HG02571 (cell line): ENCODE measurements around the gene ATP8A2.

Experiments
- ATAC-seq: cut with Tn5 transposase; IDR thresholded peaks from one replicate; pipeline ENCODE4 v1.9.1; 2021; ENCODE audit warnings: mild to moderate bottlenecking, moderate library complexity; ENCODE audit not compliant: unreplicated experiment

The ATP8A2 gene

DNA sequence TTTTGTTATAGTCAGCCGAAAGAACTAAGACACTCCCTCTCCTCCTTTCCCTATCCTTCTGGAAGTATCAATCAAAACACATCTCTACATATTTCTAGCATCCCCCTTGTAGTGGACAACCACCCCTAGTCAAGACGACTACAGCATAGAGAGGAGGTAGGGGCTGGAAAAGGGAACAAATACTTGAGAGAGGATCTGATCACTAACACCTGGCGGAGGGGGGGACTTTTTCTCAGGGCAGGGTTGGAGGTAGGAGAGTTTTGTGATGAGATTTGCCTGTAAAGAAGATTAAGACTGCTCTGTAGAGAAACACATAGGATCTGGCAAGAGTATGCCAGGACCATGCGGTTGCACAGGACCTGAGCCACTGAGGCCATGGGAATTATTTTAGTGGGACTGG lies 471.9 kb downstream of the ATP8A2 start:
- ATAC-seq = no peak

DNA sequence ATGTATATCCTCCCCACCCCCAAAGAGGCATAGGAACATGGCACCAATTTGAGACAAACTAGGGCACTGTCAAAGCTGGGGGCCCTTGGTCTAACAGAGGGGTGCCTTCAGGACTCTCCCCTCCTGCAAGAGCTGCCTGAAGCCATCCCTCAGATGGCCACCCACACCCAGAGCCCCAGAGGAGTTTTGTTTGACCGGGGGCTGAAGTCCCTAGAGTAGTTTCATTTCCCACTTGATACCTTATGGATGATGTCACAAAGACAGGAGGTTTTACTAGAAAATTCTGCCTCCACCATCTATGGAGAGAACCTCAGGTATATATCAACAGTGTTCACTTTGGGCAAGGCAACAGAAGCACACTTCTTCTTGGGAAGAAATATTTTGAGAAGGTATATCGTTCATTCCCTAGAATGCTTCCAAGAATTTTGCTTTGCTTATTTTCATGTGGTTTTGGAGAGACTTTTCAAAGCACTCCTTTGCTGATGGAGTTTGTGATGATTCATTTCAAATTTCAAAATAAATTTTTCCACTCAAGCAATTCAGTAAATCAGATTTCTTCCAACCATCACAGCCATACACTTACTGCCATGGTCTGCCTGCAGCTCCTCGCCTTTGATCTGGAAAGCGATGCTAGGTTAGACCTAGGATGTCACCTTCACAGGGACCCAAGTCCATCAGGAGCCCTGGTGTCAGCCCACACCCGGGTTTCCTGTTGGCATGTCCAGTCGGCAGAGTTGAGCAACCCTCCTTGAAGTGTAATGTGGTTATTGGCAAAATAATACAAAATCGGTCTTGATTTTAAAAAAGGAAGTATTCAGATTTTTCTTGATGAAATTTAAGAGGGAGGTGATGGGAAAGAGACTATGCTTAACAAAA lies 473.0 kb downstream of the ATP8A2 start:
- no peak for ATAC-seq

DNA sequence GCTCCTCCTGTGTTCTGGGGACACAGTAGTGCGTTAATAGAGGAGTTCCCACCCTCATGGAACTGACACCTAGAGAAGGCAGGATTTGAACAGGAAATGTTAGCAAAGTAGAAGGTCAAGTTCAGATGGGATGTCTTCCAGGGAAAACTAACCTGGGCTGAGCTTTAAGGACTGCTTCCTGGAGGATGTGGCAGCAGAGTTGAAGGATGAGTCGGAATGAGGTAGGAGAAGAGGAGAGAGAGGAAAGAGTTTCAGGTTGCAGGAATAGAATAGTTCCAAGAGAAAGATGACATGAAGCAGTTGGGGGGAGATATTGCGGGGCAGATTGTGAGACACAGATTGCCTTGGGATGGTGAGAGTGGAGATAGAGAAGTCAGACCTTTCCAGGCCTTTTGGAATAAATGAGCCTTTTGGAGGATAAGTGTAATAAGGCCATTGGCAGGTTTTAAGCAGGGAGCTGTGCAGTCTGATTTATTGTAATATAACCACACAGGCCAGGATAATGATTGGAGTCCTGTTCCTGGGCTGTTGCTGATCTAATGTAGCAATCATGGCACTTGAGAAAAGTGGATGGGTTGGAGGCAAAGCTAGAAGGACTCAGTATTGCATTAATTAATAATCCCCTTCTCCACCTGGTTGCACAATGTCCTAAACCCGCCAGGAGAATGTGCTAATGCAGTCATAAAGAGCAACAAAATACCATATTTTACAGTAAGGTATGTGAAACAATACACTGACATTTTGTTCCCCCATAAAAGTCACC lies 474.6 kb downstream of the ATP8A2 start:
- no peak for ATAC-seq

DNA sequence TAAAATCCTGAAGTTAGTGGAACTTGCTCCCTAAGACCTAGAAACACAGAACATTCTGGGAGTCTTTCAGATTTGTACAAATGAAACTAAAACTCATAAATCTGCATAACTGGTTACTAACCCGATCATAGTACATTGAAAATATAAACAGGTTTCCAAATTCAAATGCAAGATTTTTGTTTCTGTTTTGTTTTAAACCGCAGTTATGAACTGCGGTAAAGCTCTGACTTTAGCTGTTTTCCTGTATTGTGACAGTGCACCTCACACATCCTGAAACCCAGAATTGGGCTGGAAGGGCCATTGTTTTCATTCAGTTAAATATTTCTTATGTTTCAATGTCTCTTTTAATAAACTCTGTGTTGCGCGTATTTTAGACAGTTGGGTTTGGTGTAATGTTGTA lies 475.4 kb downstream of the ATP8A2 start:
- no peak for ATAC-seq

DNA sequence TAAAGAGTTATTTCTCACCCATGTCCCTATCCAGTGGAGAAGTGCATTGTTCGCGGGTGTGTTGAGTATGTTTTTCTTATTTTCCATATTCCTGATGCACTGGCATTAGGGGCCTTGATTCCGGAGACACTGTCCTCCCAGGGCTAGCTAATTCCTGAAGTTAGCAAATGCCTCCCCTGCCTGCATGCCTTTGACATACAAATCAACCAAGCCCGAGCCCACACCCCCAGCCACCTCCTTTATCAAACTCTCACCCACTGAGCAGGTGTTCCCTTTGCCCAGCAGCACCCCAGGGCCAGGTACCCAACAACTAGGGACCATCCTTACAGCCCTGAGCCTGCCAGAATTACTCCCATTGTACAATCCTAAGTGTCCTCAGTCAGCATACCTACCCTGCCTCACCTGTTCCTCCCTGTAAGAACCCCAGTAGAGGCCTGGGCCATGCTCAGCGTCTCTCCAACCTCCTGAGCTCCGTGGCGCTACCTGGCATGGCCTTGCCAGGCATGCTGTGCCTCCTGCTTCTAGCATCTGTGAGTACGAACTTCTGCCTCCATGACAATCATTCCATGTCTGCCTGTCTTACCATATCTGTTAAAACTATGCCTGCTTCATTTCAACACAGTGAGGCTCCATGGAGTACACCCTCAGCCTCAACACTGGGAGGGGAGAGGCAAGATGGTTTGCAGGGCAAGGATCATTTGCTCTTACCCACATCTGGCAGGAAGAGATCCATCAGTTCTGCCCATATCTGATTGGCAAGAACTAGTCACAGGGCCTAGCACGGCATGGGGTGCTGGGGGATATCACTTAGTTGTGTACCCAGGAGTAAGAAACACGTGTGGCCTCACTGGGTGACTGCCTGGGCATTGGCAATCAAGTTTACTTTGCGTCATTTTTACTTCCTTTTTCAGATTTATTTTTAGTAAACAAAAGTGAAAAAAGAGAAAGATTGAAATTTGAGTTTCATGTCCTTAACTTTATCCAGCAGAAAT lies 476.2 kb downstream of the ATP8A2 start:
- ATAC-seq = no peak

DNA sequence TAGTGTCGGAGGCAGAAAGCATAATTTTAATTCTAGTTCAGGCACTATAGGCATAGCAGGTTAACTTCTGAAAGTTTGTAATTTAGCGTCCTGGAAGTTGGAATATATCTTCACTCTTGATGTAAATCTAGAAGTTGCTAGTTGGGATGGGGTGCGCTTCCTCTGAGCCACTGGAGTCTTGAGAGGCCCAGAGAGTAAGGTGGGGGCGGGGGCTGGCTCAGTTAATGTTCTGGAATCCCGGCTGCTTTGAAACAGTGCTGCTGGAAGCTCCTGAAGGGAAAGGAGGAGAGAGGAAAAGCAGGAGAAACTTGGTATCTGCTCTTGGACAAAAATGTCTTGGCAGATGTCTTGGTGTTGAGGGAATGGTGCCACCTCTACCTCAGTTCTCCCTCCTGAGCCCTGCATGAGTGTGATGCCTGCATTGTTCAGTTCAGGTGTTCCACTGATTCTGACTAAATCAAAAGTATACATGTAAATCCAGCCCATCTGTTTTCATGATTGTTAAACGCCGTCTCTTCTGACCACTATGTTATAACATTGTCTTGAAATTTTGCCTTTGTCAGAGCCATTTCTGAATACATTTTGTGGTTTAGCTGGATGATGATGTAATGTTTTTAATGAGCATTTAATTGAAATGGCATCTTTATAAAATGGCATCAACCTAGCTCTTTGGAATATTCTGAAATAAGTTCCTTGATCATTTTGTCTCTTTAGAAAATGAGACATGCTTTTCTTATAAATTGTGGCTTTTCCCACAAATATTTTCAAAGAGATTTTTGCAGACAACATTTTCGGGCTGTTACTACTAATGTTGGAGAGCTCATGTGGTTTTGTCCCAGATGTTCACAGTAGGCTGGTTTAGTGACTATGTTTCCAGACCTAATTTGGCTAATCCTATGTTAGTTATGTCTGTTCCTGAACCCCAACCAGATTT lies 477.3 kb downstream of the ATP8A2 start:
- ATAC-seq = no peak

DNA sequence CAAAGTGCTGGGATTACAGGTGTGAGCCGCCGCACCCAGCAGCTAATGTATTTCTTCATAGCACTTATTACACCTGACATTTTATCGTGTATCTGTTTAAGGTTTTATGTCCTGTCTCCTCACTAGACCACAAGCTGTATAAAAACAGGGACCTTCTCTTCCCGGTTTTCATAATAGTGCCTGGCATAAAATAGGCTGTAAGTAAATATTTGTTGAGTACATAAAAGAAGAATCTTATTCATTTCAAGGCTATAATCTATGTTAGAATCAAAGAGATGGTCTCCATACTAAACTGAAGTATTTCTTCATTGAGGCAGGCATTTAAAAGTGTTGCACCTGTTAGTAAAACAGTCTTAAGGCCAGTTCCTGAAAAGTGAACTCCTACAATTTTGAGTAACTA lies 486.1 kb downstream of the ATP8A2 start:
- ATAC-seq = no peak

DNA sequence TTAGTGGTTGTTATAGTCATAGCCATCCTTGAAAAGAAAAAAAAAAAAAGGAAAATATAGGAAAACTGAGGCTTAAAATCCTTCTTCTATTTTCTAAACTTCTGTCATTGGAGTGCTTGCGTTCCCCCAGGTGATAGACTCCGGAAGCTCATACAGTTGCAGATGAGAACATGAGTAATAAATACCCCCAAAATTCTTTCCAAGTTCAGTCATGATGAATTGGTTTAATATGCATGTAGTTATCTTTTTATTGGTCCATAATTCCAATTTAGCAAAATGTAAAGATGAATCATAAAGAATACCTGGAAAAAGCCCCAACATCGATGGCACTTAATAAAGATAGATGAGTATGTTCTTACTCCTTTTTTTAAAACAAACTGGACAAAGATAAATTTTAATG lies 487.8 kb downstream of the ATP8A2 start:
- ATAC-seq = no peak

DNA sequence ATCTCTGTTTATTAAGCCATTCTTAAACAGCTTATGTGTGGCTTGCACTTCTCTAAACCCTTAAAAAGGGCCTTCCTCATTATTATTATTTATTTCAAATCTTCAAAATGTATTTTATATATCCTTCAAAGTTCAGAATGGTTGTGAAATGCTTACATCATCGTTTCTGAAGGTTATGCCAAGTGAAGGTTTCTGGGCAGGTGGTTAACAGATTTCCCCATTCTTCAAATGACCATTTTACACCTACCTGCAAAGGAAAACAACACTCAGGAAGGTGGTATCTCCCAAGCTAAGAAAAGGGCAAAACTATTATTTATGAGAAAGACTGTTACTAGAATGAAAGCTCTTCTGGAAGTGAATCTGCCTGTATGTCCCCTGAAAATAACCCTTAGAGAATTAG lies 488.5 kb downstream of the ATP8A2 start:
- ATAC-seq = no peak

DNA sequence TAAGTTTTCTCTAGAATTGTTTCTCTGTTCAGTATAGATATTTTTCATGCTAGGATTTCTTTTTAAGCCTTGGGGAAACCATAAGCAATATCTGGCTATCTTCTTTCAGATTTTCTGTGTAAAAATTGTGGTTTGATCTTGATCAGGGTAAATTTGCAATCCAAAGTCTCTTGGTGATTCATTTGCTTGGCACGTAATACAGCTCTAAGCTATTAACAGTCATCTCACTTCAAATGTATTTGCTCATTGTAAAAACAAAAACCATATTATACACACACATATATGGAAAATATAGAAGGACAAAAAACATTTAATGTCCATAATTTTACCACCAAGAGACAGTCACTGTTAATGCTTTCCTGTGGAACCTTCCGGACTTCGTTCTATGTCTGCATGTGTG lies 489.1 kb downstream of the ATP8A2 start:
- ATAC-seq = no peak

DNA sequence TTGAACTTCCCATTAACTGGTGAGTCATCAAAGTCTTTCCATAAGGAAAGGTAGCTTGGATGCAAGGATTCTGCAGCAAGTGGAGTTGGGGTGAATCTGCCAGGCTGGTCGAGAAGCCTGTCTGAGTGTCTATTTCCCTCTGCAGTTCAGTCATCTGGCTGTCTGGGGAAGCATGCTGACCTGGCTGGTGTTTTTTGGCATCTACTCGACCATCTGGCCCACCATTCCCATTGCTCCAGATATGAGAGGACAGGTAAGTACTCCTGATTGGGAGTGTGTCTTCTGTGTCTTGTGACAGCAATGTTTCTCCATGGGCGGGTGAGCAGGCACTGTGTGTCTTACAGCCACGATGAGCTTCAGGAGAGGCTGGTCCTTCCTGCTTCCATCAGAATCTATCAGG lies 490.4 kb downstream of the ATP8A2 start:
- no peak for ATAC-seq

DNA sequence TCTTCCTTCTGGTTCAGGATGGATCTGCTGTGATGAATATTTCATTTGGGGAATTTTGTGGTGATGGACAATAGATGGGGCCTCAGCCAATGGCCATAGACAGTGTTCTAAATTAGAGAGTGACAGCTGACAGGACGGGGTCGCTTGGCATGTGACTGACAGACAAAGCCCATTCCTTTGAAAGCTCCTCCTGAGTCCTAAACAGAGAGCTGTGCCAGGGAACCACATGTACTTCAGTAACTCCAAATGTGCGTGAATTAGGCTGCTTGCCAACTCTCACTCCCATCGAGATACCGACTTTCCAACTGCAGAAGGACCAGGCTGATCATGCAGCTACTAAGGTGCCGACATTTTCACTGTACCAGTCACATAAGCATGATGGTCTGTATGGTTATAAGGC lies 492.3 kb downstream of the ATP8A2 start:
- no peak for ATAC-seq

DNA sequence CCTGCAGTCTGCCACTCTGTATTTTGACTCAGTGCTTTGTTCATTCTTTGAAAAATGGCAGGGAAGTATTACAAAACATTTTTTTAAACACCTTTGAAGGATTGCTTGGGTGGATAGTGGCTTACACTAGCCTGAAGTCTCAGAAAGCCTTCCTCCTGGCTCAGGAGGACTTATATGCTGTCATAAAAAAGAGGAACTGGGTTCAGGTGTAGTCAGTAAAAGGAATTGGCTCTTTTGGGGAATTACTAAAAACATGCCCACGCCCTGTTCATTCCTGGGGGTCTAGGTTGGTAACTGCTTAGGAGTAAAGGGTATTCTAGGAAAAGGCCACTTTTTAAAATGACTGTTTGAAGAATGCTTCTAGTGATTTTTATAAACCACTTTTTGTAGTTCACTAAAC lies 493.2 kb downstream of the ATP8A2 start:
- no peak for ATAC-seq

DNA sequence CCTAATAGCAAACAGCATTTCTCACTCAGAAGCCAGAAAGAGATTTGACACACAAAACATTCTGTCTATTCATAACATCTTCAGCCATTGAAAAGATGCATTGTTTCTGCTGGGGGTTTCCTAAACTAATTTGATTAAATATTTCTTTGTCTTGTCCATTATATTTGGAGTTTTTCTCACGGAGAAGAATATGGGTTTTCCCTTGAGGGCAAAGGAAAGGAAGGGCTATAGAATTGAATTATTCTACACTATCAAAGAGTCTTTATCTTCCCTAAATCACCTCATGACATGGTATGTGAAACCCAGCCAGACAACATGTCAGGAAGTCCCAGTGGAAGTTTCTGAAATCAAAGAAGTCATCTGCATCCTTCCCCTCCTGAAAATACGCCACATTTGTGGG lies 493.6 kb downstream of the ATP8A2 start:
- ATAC-seq = no peak

DNA sequence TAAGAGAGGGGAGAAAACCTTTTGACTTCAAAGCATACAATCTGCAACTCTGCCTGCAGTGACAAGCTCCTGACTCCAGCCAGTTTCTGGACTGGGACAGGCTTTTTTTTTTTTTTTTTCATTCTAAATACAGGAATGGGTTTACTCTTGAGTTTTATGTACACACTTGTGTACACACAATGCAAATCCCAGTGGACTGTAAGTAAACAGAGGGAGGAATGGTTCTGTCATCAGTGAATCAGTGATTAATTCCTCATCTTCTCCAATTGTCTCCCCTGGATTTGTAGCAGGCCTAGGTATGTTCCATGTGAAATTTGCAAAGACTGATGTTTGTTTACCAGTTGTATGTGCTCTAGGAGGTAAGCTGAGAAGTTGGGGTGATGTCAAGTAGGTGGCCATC lies 495.3 kb downstream of the ATP8A2 start:
- ATAC-seq = no peak

DNA sequence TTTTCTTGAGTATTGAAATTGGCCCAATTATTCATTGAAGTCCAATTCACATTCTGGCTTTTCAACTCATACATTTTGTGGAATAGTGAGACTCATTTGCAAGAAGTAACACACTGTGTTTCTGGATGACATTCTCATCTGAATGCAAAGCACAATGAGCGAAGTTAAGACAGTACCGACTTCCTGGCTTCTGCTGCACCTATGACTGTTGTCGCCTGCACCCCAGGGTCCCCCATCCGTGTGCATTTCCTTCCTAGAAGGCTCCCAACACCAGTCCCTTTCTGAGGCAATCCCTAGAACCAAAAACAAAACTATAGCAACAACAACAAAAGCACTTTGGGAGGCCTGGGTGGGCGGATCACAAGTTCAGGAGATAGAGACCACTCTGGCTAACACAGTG lies 496.7 kb downstream of the ATP8A2 start:
- ATAC-seq = no peak

DNA sequence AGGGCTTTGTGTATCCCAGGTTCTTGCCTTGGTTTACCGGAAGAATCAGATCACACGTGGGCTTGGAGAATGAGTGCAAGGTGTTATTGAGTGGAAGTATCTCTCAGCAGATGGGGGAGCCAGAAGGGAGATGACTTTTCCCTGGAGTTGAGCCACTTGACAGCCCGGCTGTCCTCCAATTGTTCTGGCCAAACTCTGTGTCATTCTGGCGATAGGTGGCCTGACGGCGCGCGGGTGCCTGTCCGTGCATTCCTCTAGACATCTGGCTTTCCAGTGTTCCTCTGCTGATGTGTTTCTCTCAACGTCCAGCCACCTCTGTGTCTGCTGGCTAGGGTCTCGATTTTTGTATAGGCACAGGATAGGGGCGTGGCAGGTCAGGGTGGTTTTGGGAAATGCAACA lies 498.2 kb downstream of the ATP8A2 start:
- ATAC-seq = no peak

DNA sequence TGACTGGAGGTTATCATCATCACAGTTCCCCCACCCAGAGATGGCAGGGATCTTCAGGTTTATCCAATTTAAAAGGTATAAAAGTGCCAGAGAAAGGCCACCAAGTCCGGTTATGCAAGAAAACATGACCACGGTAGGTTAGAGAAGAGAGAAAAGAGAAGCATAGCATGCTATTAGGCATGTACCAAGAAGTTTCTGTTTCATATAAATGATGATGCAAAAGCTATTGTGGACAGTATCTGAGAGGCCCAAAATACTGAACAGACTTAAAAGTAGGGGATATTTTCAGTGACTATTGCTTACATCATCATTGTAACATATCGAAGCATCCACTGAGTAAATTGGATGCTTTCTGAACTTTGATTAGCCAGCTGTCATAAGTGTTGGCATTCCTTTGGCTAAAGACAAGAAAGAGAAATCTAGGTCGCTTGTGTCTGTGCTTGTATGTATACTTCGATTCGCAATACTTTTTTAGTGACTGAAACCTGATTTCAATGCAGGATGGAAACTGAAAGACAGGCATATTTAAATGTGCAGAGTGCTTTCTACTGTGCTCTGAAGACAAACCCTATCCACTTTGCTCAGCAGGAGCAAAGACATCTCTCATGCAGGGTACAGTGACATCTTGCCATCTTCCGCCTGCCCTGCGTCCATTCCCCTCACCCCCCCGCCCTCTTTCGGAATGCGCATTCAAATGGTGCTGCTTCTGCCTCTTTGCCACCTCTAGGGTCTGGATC lies 499.8 kb downstream of the ATP8A2 start:
- ATAC-seq = no peak

DNA sequence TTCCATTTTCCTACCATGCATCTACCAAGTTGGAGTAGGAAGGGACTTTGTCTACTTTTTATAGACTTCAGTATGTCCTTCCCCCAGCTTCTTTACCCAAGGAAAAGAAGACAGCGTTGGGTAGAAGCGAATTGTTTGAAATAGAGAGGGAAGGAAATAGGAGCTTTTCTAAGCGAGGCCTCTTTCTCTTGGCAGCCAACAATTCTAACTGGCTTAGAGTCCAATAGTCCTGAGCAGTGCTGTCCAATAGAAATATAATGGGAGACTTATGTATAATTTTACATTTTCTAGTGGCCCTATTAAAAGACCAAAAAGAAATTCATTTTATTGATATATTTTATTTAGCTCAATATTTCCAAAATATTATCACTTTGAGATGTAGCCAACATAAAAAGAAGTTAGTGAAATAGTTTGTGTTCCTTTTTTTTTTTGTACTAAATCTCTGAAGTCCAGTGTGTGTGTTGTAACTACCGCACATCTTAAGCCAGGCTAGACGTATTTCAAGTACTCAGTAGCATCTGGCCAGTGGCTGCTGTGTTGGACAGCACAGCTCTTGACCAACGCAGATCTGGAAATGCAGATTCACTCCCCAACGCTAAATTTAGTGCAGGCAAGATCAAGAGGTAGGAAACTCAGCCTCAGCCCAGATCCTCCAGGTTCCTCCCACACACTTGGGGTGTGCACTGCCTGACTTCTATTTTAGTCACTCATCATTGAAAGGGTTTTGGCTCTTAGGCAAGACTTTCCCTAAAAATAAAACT lies 500.9 kb downstream of the ATP8A2 start:
- ATAC-seq = no peak
